Cerebellar nuclear complex (tissue), 1 donor: Measurements from ENCODE around the gene SZRD1.
A peak's percentile ranks its signal among the peaks of the same experiment; 100 is the strongest.
"Not testable (repeated sequence)": the region's sequence is repeated elsewhere in the genome, so short reads cannot be mapped to it uniquely, and the experiment has no call there.

Experiments
- DNase-seq, 2 experiments: peaks; one replicate each; lab custom pipeline; 2025; lab: John Stamatoyannopoulos, UW

Gene SZRD1

DNA sequence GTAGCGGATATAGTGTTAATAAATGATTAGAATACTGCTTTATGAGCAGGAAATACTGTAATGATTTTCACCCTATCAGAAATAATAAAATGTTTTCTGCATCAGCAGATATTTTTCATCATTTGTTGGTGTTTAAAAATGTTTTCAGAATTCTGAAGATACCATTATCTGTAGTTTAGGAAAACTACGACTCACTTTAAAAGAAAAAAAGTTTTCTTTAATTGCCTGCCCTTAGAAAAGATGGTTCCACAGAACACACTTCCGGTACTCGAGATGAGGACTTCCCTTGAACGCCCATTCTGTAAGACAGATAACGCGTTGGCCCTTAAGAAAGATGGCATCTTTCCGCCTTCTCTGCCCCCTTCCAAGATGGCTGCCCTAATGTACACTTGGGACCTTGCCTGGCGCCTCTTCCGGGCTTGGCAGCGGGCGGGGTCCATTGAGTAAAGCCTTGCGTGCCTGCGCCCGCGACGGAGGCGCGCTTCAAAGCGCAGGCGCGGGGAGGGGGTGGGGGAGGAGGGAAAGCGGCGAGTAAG, at the start of gene SZRD1:
Gene SZRD1, plus strand, starts transcription at position 521 of the 536 bp plus-strand sequence. CDS start 16 bp downstream, outside the sequence.
- DNase-seq = peak; percentile 85 to 88

DNA sequence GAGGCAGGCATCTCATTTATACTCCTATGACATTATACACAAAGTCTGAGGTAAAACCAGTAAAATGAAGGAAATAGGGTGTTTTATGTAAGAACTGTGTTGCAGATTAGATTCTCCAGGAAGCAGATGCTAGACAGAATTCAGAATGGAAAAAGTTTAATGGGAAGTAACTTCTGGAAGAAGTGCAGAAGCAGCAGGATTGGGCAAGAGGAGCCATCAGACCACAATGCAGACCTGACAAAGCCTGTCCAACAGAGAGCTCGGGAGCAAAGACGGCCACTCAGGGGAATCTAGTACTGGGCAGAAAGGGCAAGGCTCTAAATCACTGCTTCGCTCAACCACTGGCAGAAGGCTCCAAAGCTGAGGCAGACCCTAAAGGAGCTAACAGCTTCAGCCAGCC, 48.5 kb upstream of the SZRD1 start:
- DNase-seq = no peak

DNA sequence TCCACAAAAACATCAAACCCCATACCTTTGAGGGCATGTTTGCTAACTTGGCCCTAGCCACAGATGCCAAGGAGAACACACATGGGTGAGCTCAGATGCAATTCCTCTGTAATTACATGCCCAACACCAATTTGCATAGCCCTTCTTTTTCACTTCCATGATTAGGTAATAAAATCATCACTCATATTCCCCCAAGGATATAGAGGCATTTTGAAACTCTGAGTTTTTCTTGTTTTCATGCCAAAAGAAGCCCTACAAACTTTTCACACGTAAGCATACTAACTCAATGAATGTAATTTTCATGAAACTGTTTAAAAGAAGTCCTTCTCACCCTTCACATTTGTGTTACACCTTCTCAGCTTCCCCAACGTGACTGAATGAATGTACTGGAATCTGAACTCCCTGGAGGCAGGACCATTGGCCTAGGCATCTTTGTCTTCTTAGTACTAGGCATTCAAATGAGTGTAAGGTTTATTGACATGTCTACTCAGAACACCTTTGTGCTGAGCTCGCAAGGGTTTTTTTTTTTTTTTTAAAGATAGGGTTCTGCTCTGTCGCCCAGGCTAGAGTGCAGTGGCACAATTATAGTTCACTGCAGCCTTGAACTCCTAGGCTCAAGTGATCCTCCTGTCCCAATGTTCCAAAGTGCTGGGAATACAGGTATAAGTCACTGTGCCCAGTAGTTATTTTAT, 45.7 kb upstream of the SZRD1 start:
- no peak for DNase-seq

DNA sequence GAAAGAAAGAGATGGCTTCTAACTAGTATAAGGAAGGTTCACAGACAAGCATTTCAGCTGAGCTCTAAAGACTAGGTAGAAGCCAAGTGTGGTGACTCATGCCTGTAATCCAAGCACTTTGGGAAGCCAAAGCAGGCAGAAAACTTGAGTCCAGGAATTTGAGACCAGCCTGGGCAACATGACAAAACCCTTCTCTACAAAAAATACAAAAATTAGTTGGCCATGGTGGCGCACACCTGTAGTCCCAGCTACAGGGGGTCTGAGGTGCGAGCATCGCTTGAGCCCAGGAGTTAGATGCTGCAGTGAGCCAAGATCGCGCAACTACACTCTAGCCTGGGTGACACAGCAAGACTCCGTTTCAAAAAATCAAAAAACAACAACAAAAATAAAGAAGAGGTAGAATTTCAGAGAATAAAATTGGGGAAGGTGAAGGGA, 42.6 kb upstream of the SZRD1 start:
- no peak for DNase-seq

DNA sequence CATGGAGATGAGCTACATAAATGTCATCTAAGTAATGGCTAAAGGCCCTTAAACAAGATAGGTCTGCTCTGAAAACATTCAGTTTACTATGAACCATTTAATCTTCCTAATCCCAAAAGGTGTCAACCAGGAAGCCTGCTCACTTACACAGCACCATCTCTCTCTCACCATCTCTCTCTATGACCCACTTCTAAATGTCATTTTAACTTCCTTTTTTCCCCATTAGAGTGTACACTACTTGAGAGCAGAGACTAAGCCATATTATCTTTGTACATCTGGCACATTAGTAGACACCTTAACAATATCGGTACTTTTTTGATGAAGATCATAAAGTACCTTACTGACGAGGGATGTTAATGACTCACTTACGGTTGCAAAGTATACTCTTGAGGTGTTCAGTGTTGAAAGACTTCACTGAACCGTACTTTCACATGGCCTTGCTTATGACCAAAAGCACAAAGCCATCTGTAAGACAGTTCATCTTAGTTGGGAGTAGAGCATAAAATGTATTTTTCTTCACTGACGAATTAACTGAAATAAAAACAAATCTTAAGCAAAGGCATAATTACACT, 40.1 kb upstream of the SZRD1 start:
- DNase-seq = no peak

DNA sequence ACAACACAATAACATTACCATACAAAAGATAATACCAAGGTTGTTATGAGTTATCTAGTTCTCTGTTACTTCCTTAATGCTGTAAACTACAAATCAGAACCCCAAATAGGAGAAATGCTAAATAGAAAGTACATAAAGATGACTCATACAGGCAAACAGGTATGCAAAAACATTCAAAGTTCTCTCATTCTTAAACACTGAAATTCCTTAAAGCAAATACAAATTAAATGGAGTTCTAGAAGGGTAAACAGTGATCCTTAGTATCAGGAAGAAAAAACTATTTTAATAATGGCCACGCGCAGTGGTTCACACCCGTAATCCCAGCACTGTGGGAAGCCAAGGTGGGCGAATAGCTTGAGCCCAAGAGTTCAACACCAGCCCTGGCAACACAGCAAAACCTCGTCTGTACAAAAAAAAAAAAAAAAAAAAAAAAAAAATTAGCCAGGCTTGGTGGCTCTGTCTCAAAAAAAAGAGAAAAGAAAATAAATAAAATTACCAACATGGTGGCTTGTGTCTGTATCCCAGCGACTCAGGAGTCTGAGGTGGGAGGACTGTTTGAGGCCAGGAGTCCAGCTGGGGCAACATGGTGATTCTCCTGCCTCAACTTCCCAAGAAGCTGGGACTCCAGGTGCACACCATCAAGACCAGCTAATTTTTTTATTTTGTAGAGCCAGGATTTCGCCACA, 32.2 kb upstream of the SZRD1 start:
- no peak for DNase-seq

DNA sequence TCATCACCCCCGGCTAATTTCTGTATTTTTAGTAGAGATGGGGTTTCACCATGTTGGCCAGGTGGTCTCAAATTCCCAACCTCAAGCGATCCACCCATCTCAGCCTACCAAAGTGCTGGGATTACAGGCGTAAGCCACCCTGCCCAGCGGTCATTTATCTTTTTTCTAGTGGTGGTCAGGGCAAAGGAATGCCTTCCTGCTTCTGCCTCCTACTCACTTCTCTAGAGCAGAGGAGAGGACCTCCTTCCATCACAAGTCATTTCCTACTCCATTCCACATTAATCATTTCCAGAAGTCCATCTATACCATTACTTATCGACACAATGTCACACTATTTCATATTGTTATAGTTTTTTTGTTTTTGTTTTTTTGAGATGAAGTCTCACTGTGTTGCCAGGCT, 28.1 kb upstream of the SZRD1 start:
- DNase-seq = no peak

GRCh38 chr1:16340673-16341072, 26.4 kb upstream of the SZRD1 start:
- DNase-seq = no peak

DNA sequence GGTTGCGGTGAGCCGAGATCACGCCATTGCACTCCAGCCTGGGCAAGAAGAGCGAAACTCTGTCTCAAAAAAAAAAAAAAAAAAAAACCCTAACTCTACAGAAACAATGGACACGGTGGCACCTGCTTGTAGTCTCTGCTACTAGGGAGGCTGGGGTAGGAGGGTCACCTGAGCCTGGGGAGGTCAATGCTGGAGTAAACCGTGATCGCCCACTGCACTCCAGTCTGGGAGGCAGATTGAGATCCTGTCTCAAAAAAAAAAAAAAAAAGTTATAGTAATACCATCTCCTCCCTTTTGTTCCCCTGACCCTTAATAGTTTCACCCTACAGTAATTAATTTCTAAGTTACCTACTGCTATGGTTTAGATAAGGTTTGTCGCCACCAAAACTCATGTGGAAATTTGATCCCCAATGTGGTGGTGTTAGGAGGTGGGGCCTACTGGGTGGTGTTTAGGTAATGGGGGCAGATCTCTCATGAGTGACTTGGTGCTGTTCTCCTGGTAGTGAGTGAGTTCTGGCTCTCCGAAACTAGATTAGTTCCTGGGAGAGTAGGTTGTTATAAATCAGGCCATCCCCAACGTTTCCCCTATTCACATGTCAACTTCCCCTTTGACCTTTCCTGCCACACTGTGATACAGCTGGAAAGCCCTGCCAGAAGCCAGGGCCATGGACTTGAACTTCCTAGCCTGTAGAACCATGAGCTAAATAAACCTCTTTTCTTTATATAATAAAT, 24.5 kb upstream of the SZRD1 start:
- no peak for DNase-seq

GRCh38 chr1:16343276-16343675, 23.8 kb upstream of the SZRD1 start:
- DNase-seq = not testable (repeated sequence)

- DNase-seq = no peak
Observed at GRCh38 chr1:16348414-16349182, 18.4 kb upstream of the SZRD1 start.

DNA sequence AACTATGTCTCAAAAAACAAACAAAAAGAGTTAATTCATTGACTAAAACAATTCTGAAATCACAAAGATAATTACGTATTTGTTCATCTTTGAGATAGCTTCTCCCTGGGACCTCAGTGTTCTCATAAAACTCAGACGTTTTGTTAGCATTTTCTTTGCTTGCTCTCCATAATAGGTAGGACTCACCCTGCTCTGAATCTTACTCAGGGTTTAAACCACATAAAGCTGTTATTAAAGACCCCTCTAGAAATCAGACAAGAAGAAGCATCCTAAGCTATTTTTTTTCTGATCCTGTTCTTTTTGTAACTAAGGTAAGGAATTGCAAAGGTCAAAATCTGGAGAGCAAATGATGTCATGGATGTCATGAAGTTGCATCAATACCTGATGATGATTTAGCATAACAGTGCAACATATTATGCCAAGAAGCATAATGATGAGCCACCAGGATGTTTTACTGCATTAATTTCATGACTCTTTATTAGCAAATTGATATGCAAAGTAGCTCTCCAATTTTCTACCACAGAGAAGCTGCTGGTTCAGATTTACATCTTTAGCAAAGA, 17.1 kb upstream of the SZRD1 start:
- DNase-seq = no peak

- no peak for DNase-seq
Observed at GRCh38 chr1:16351456-16351993, 15.5 kb upstream of the SZRD1 start.

GRCh38 chr1:16351994-16352841, 14.8 kb upstream of the SZRD1 start, which contains the start of gene FBXO42:
Gene FBXO42 (minus strand): TSS chr1:16352480. CDS start chr1:16315418, 37,062 bp downstream.
- peak; percentile 16 to 57 for DNase-seq

DNA sequence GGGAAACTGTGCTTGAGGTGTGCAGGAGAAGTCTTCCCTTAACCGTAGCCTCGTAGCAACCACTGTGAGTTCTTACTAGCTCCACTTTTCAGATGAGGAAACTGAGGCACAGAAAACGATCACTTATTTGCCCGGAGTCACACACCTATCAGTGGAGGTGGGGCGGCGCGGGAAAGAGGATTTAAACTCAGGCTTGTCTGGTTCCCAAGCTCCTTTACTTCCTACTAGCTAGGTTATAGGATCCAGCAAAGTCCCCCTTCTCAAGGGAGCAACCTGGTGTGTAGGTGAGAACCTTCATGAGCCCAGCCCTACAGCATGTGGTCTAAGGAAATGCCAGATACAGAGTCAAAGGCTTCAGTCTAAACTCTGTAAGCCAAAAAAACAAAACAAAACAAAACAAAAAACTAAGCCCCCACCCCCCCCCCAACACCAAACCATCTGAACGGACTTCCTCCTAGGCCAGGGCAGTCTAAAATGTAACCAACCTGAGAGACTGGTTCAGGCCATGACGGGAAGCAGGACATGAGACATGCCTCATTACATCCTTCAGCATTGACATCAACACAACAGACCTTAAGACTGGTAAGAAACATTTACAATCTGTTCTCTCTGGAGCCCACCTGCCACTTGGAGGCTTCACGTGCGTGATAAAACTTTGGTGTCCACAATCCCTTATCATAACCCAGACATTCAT, 14.1 kb upstream of the SZRD1 start:
- DNase-seq = no peak

- no peak for DNase-seq
Observed at GRCh38 chr1:16354619-16355018, 12.4 kb upstream of the SZRD1 start.

DNA sequence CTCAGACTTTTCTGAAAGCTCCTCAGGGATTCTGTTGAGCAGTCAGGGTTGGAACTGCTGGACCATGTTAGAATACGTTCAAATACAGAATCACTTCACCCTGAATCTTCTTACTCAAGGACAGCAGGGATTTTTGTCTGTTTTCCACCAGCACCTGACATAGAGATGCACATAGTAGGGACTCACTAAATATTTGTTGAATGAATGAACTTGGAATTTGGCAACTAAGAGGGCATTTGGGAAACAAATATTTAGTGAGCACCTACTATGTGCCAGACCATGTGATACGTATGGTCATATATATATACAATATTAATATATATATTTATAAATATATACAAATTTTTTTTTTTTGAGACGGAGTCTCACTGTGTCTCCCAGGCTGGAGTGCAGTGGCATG, 10.2 kb upstream of the SZRD1 start:
- DNase-seq = no peak

DNA sequence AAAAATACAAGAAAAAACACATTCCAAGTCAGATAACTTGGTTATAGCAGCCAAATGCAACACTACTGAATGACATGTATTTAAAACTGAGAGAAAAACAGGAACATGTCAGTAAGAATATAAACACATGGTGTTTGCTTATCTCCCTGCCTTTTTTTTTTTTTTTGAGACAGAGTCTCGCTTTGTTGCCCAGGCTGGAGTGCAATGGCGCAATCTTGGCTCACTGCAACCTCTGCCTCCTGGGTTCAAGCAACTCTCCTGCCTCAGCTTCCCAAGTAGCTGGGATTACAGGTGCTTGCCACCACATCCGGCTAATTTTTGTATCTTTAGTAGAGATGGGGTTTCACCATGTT, 1.9 kb upstream of the SZRD1 start:
- DNase-seq = not testable (repeated sequence)

DNA sequence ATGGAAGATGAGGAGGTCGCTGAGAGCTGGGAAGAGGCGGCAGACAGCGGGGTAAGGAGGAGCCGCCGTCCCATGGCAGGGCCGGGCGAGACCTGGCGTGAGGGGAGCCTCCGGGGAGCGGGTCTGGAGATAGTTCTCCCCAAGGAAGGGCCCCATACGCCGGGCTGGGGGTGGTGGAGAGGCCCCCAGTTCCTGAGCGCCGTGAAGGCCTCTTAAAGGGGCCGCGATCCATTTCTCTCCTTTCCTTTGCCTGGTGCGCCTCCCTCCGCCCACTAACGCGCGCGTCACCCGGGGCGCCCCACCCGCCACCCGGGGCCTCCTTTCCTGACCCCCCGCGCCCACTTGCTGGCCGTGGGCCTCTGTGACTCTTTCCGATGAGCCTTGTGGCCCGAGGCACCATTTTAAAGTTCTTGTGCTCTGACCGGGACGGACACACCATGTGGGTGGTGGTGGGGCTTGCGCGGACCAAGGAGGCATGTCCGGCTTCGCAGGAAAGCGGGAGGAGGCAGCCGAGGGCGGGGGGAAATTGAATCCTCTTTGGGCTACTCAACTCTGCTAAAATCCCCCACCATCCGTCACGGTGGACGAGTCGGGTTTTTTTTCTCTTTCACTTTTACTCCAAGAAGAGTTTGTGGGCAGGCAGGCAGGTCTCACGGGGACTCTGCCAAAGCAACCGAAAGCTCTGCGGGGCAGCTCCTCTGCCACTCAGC, 371 bp downstream of the SZRD1 start:
- peak in 1 of 2 experiments; percentile 48 for DNase-seq
